Activated T-helper 2 cell treated with anti-CD3 and anti-CD28 coated beads, Interferon-gamma antibody, Interleukin-2, Interleukin-4, amounts not matched to agents 10 μg/mL and 5 μg/mL and 100 μg/mL, durations not matched to agents 14 hours and 24 hours and 36 hours (primary cell): ENCODE results near the gene TBC1D10A. TPM values are rescaled to one million over a fixed set of nuclear protein-coding genes. Genes with fewer than 3 reads are reported as not detected.

Experiments used
- DNase-seq: peaks from one replicate; pipeline ENCODE4 v3.0.0; 2021; ENCODE audit warnings: low spot score
- H3K27ac Mint-ChIP-seq: one replicate; pipeline ENCODE4 v1.8.0; 2021; ENCODE audit warnings: mixed read lengths
- H3K27me3 Mint-ChIP-seq: one replicate; pipeline ENCODE4 v1.8.0; 2021; ENCODE audit warnings: low read depth, mixed read lengths
- H3K36me3 Mint-ChIP-seq: one replicate; pipeline ENCODE4 v1.8.0; 2021; ENCODE audit warnings: low read depth, mixed read lengths
- H3K4me1 Mint-ChIP-seq: one replicate; pipeline ENCODE4 v1.8.0; 2021; ENCODE audit warnings: low read depth, mixed read lengths
- H3K4me3 Mint-ChIP-seq: one replicate; pipeline ENCODE4 v1.8.0; 2021; ENCODE audit warnings: low read depth, mild to moderate bottlenecking, moderate library complexity, mixed read lengths
- H3K9me3 Mint-ChIP-seq: one replicate; pipeline ENCODE4 v1.8.0; 2021; ENCODE audit warnings: mixed read lengths
- intact Hi-C: fragments of 100-400 bp; cut with micrococcal nuclease; formaldehyde crosslinking; loops from one replicate; pipeline ENCODE4 v1.15.1; 2023
- total RNA-seq: library from RNA; stranded (reverse); gene quantifications from 2 replicates; pipeline ENCODE4 v1.2.3, GENCODE V29; 2022

The TBC1D10A gene
- total RNA-seq, 1 donor from 2014 or later: 26.8 TPM

- peaks cover 44% of the 10 kb centered on the region for H3K36me3 Mint-ChIP-seq
- no peak overlapping the region for H3K4me3 Mint-ChIP-seq
- H3K9me3 Mint-ChIP-seq: no peaks in the 10 kb centered on the region
- no peaks in the 10 kb centered on the region for H3K27me3 Mint-ChIP-seq
- DNase-seq: no peak
- intact Hi-C loops: loop anchor here (10.0 kb wide), 1 partner anchor 47 kb away; the partner anchor contains the start of gene OSM
- H3K27ac Mint-ChIP-seq: peak overlapping the region; percentile 78
- H3K4me1 Mint-ChIP-seq: peaks cover 87% of the 10 kb centered on the region
Observed at GRCh38 chr22:30312053-30312452, 14.7 kb downstream of the TBC1D10A start.

GRCh38 chr22:30310881-30311771, 15.6 kb downstream of the TBC1D10A start:
- peaks cover 92% of the 10 kb centered on the region for H3K4me1 Mint-ChIP-seq
- intact Hi-C loops: loop anchor here (10.0 kb wide), 1 partner anchor 46 kb away; the partner anchor contains the start of gene OSM

DNA sequence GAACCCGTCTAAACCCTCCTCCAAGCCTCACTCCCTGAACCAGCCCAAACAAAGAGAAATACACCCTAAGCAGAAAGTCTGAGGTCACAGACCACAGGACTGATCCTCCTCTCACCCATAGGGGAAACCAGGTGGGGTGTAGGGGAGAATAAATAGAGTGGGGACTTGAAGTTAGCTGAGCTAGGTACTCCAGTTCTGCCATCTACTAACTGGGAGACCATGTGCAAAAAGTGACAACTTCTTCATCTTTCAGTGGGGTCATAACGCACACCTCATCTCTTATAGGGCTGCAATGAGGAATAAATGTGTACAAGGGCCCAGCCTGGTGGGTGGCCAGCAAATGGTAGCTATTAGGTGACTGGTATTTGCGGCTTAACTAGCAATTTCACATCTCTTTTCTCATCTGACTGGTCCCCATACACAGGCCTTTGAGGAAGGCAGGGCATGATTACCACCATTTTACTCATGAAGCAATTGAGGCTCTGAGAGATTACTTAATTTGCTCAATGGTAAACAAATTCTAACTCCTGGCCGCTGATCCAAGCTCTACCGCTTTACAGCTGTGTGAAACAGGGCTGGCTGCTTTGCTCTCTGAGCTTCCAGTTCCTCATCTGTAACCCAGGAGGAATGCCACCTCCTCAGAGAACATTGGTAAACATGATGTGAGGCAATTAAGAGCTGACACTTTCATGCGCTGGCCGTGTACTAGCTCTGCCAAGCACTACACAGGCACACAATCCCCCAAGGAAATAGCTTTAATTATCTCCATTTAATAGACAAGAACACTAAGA, 16.6 kb downstream of the TBC1D10A start:
- peak overlapping the region; percentile 47 for H3K4me3 Mint-ChIP-seq
- DNase-seq: no peak
- peaks cover 34% of the 10 kb centered on the region for H3K36me3 Mint-ChIP-seq
- intact Hi-C loops: loop anchor here (5.0 to 10.0 kb wide), 3 partner anchors 45 to 112 kb away; partner anchors contain the start of genes CCDC157, OSM and SF3A1
- no peaks in the 10 kb centered on the region for H3K27me3 Mint-ChIP-seq
- H3K9me3 Mint-ChIP-seq: no peaks in the 10 kb centered on the region
- H3K27ac Mint-ChIP-seq: peak overlapping the region; percentile 85
- H3K4me1 Mint-ChIP-seq: peaks cover 92% of the 10 kb centered on the region

More at GRCh38 chr22:30310881-30311771, 15.6 kb downstream of the TBC1D10A start:
- Mint-ChIP-seq H3K36me3 (peaks cover 42% of the 10 kb centered on the region), H3K9me3 (no peaks in the 10 kb centered on the region), H3K27me3 (no peaks in the 10 kb centered on the region), H3K4me3 (no peak overlapping the region), H3K27ac (peak overlapping the region; percentile 85)
- DNase-seq: no peak

GRCh38 chr22:30308518-30309230, 18.1 kb downstream of the TBC1D10A start:
- H3K27me3 Mint-ChIP-seq: no peaks in the 10 kb centered on the region
- intact Hi-C loops: loop anchor here (5.0 kb wide), 2 partner anchors 49 to 114 kb away; partner anchors contain the start of genes CCDC157 and SF3A1
- no peak for DNase-seq
- peaks cover 92% of the 10 kb centered on the region for H3K4me1 Mint-ChIP-seq
- peak overlapping the region; percentile 30 for H3K4me3 Mint-ChIP-seq
- peaks cover 31% of the 10 kb centered on the region for H3K36me3 Mint-ChIP-seq
- H3K9me3 Mint-ChIP-seq: no peaks in the 10 kb centered on the region
- H3K27ac Mint-ChIP-seq: peak overlapping the region; percentile 80

GRCh38 chr22:30308093-30308492, 18.6 kb downstream of the TBC1D10A start:
- Mint-ChIP-seq H3K27ac (peak overlapping the region; percentile 80), H3K9me3 (no peaks in the 10 kb centered on the region), H3K27me3 (no peaks in the 10 kb centered on the region), H3K4me1 (peaks cover 95% of the 10 kb centered on the region), H3K36me3 (peaks cover 37% of the 10 kb centered on the region), H3K4me3 (peak overlapping the region; percentile 30)
- intact Hi-C loops: loop anchor here (5.0 kb wide), 2 partner anchors 49 to 114 kb away; partner anchors contain the start of genes CCDC157 and SF3A1
- no peak for DNase-seq

- DNase-seq: no peak
- Mint-ChIP-seq H3K9me3 (no peaks in the 10 kb centered on the region), H3K27ac (peak overlapping the region; percentile 87), H3K27me3 (no peaks in the 10 kb centered on the region), H3K4me3 (peak overlapping the region; percentile 70), H3K4me1 (peaks cover 95% of the 10 kb centered on the region), H3K36me3 (peaks cover 35% of the 10 kb centered on the region)
- intact Hi-C loops: loop anchor here (5.0 kb wide), 2 partner anchors 50 to 115 kb away; partner anchors contain the start of genes CCDC157 and SF3A1
Observed at GRCh38 chr22:30307041-30307574, 19.6 kb downstream of the TBC1D10A start.

GRCh38 chr22:30306627-30307011, 20.1 kb downstream of the TBC1D10A start:
- Mint-ChIP-seq H3K27me3 (no peaks in the 10 kb centered on the region), H3K36me3 (peaks cover 36% of the 10 kb centered on the region), H3K9me3 (no peaks in the 10 kb centered on the region), H3K27ac (peak overlapping the region; percentile 87), H3K4me3 (peak overlapping the region; percentile 70), H3K4me1 (peaks cover 93% of the 10 kb centered on the region)
- intact Hi-C loops: loop anchor here (1.0 to 5.0 kb wide), 3 partner anchors 20 to 116 kb away; partner anchors contain the start of genes CCDC157, SF3A1 and TBC1D10A
- DNase-seq: no peak

DNA sequence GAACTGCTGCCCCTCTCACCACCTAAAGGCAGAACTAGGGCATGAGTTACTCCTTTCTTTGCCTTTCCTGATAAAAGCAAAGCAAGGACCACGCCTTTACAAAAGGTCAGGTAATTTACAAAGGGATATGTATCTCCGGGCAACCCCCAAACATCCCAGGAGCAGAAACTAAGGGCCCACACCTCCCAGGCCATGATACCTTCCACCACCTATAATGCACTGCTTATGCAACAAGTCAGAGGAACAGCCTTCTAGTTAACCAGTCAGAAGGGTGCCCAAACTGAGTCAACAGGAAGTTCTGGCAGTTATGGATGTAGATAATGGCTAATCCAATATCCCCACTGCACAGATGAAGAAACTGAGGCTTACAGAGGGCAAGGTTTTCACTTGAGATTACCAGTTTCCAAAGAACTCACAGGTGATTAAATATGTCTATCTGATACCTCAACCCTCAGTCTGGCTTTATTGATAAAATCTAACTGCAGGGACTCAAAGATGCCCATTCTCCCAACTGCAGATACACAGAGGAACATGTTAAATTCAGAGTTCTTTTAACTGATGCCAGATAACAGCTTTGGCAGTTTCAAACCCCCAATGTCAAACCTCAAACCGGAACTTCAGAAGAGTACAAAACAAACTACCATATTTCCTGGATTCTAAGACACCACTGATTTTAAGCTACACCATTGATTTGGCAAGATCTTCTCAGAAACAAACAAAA, 20.7 kb downstream of the TBC1D10A start:
- Mint-ChIP-seq H3K4me1 (peaks cover 92% of the 10 kb centered on the region), H3K27me3 (no peaks in the 10 kb centered on the region), H3K27ac (peak overlapping the region; percentile 87), H3K36me3 (peaks cover 42% of the 10 kb centered on the region), H3K4me3 (peak overlapping the region; percentile 70), H3K9me3 (no peaks in the 10 kb centered on the region)
- DNase-seq: peak; percentile 34
- intact Hi-C loops: loop anchor here (1.0 to 5.0 kb wide), 4 partner anchors 17 to 116 kb away; partner anchors contain the start of genes CASTOR1, CCDC157, SF3A1 and TBC1D10A

DNA sequence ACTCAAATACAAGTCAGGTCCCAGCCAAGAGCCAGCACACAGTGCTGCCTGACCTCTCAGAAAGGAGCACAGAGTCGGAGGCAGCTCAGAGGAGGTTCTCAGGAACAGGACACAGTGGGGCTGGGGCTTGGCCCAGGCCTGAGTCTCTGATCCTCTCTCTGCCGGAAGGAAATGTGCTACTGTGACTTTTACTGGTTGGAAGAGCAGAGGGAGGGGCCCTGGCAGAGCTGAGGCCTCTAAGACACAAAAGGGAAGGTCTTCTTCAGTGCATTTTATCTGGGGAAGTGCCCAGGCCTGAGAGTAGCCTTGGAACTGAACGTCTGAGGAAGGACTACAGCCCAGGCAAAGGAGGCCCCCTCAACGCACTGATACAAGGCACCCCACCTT, 21.2 kb downstream of the TBC1D10A start:
- Mint-ChIP-seq H3K27ac (peak overlapping the region; percentile 87), H3K27me3 (no peaks in the 10 kb centered on the region), H3K36me3 (peaks cover 42% of the 10 kb centered on the region), H3K4me3 (peak overlapping the region; percentile 70), H3K9me3 (no peaks in the 10 kb centered on the region), H3K4me1 (peaks cover 89% of the 10 kb centered on the region)
- peak; percentile 65 for DNase-seq
- intact Hi-C loops: loop anchor here (1.0 to 5.0 kb wide), 3 partner anchors 16 to 117 kb away; partner anchors contain the start of genes CASTOR1, CCDC157 and SF3A1

DNA sequence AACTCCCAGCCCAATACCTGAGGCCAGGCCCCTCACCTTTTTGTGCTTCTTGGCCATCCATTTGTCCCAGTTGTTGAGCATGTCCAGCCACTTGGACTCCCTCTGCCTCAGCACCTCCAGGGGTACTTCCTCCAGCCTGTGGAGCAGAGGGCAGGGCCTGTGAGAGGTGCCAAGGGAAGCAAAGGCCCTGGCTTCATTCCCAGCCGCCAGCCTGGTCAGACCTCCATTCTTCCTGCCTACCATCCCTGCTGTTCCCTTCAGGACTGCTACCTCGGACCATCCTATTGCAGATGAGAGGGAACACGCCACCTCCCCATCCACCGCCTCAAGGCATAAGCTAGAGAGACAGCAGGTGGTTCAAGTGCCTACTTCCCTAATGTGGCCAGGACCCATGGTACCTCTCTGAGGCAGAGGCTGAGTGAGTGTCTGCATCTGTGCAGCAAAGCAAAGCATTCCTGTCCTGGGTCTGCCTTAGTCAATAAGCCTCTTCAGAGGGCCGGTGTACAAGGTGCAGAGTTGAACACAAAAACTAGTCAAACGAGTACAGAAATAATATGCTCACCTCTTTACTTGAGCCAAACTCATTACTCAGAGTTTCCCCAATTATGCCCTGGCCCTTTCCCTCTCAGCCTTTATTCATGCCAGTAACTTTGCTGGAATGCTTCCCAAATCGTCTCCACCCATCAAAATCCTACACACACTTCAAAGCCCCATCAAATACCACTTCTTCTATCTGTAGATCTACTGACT, 22.1 kb downstream of the TBC1D10A start:
- Mint-ChIP-seq H3K4me3 (peak overlapping the region; percentile 70), H3K36me3 (peaks cover 40% of the 10 kb centered on the region), H3K27me3 (no peaks in the 10 kb centered on the region), H3K27ac (peak overlapping the region; percentile 87), H3K9me3 (no peaks in the 10 kb centered on the region), H3K4me1 (peaks cover 81% of the 10 kb centered on the region)
- no peak for DNase-seq
- intact Hi-C loops: loop anchor here (1.0 to 5.0 kb wide), 3 partner anchors 15 to 118 kb away; partner anchors contain the start of genes CASTOR1, CCDC157 and SF3A1

GRCh38 chr22:30302810-30303138, 24.0 kb downstream of the TBC1D10A start:
- Mint-ChIP-seq H3K9me3 (no peaks in the 10 kb centered on the region), H3K27me3 (no peaks in the 10 kb centered on the region), H3K4me3 (peak overlapping the region; percentile 4), H3K4me1 (peaks cover 69% of the 10 kb centered on the region), H3K27ac (peak overlapping the region; percentile 90), H3K36me3 (peaks cover 55% of the 10 kb centered on the region)
- intact Hi-C loops: no loop called here
- DNase-seq: no peak
